GM21447 (cell line): ENCODE results near the gene RFTN1.

Experiments used
- ATAC-seq: cut with Tn5 transposase; IDR thresholded peaks from one replicate; pipeline ENCODE4 v1.9.1; 2021; ENCODE audit not compliant: unreplicated experiment

RFTN1 gene

GRCh38 chr3:16528581-16528993 lies 15.1 kb upstream of the RFTN1 start:
- ATAC-seq: no peak

GRCh38 chr3:16528106-16528505 lies 14.6 kb upstream of the RFTN1 start:
- ATAC-seq: no peak

- no peak for ATAC-seq
Measured at GRCh38 chr3:16524196-16524595, 10.7 kb upstream of the RFTN1 start.

- no peak for ATAC-seq
Measured at GRCh38 chr3:16523778-16524177, 10.3 kb upstream of the RFTN1 start.

GRCh38 chr3:16522834-16523233 lies 9.3 kb upstream of the RFTN1 start:
- ATAC-seq: no peak

GRCh38 chr3:16520970-16521881 lies 7.7 kb upstream of the RFTN1 start:
- peak; percentile 38 for ATAC-seq

GRCh38 chr3:16520241-16520969 lies 6.9 kb upstream of the RFTN1 start:
- no peak for ATAC-seq

- peak; percentile 21 for ATAC-seq
Measured at GRCh38 chr3:16516695-16517481, 3.4 kb upstream of the RFTN1 start.

- ATAC-seq: no peak
Measured at GRCh38 chr3:16515885-16516420, 2.5 kb upstream of the RFTN1 start.

GRCh38 chr3:16514755-16515353 lies 1.4 kb upstream of the RFTN1 start:
- ATAC-seq: no peak

- ATAC-seq: no peak
Measured at GRCh38 chr3:16514021-16514700, 662 bp upstream of the RFTN1 start.

- peak; percentile 4 for ATAC-seq
Measured at GRCh38 chr3:16512435-16513140, 911 bp downstream of the RFTN1 start.

- peak; percentile 44 for ATAC-seq
Measured at GRCh38 chr3:16511681-16512434, 1.6 kb downstream of the RFTN1 start.

GRCh38 chr3:16510620-16511319 lies 2.7 kb downstream of the RFTN1 start:
- ATAC-seq: peak; percentile 12

GRCh38 chr3:16509721-16510619 lies 3.5 kb downstream of the RFTN1 start:
- peak; percentile 25 for ATAC-seq

GRCh38 chr3:16508591-16508995 lies 4.9 kb downstream of the RFTN1 start:
- no peak for ATAC-seq

- no peak for ATAC-seq
Measured at GRCh38 chr3:16508243-16508578, 5.3 kb downstream of the RFTN1 start.
